ENCODE data around the gene TMEM89.

TMEM89 gene

GRCh38 chr3:48621461-48621869, at the start of gene TMEM89:
Gene TMEM89, minus strand, starts transcription at chr3:48621769. Its CDS starts 13 bp downstream, at chr3:48621756.
- TF ChIP-seq EZH2phosphoT487 (conservative IDR thresholded peaks at IDR 0.05; ENCODE audit: low read length) (no peak), CTCF (IDR thresholded peaks at IDR 0.05; ENCODE audit: insufficient read depth, low read length, poor library complexity, severe bottlenecking) (no peak)
- no peaks in the 10 kb centered on the region for H3F3A ChIP-seq (ENCODE audit: insufficient read depth)
- H4K20me1 ChIP-seq (ENCODE audit: low read depth, low read length) = no peaks in the 10 kb centered on the region
- no peaks in the 10 kb centered on the region for H3K27me3 ChIP-seq (ENCODE audit: low read length)
- H3K79me2 ChIP-seq (ENCODE audit: insufficient read depth, low read length) = no peaks in the 10 kb centered on the region
- no peaks in the 10 kb centered on the region for H3K36me3 ChIP-seq (ENCODE audit: low read length)
- H3K27ac ChIP-seq (ENCODE audit: low read depth, low read length) = no peak within 1 kb of the TSS
- no peak within 1 kb of the TSS for H3K4me3 ChIP-seq (ENCODE audit: insufficient read depth, low read length, poor library complexity, severe bottlenecking)
- H3K9ac ChIP-seq (ENCODE audit: low read length) = no peak within 1 kb of the TSS
- no peak within 1 kb of the TSS for H3K4me2 ChIP-seq (ENCODE audit: low read depth, low read length, poor library complexity, severe bottlenecking)
- no peaks in the 10 kb centered on the region for H3K9me2 ChIP-seq (replicated peaks; ENCODE audit: insufficient read depth, low read length)
- H2AFZ ChIP-seq (ENCODE audit: low read depth, low read length, severe bottlenecking) = no peak within 1 kb of the TSS
- H3K9me3 ChIP-seq (ENCODE audit: insufficient read depth, low read length) = peaks cover 11% of the 10 kb centered on the region; the same call in 1 of the 2 replicates

- no peak overlapping the region for H3K9ac ChIP-seq (ENCODE audit: low read length)
- H3K79me2 ChIP-seq (ENCODE audit: insufficient read depth, low read length) = no peaks in the 10 kb centered on the region
- H3K9me2 ChIP-seq (replicated peaks; ENCODE audit: insufficient read depth, low read length) = no peaks in the 10 kb centered on the region
- H3K36me3 ChIP-seq (ENCODE audit: low read length) = no peaks in the 10 kb centered on the region
- TF ChIP-seq CTCF (IDR thresholded peaks at IDR 0.05; ENCODE audit: insufficient read depth, low read length, poor library complexity, severe bottlenecking) (no peak), EZH2phosphoT487 (conservative IDR thresholded peaks at IDR 0.05; ENCODE audit: low read length) (no peak)
- H3K27me3 ChIP-seq (ENCODE audit: low read length) = no peaks in the 10 kb centered on the region
- no peak overlapping the region for H3K4me2 ChIP-seq (ENCODE audit: low read depth, low read length, poor library complexity, severe bottlenecking)
- no peak overlapping the region for H3K4me3 ChIP-seq (ENCODE audit: insufficient read depth, low read length, poor library complexity, severe bottlenecking)
- H3K9me3 ChIP-seq (ENCODE audit: insufficient read depth, low read length) = no peaks in the 10 kb centered on the region
- no peaks in the 10 kb centered on the region for H4K20me1 ChIP-seq (ENCODE audit: low read depth, low read length)
- no peak overlapping the region for H2AFZ ChIP-seq (ENCODE audit: low read depth, low read length, severe bottlenecking)
- H3K27ac ChIP-seq (ENCODE audit: low read depth, low read length) = no peak overlapping the region
- H3F3A ChIP-seq (ENCODE audit: insufficient read depth) = no peaks in the 10 kb centered on the region
Observed at GRCh38 chr3:48664929-48665328, 43.4 kb upstream of the TMEM89 start.

GRCh38 chr3:48664313-48664644, 42.7 kb upstream of the TMEM89 start:
- H3K4me2 ChIP-seq (ENCODE audit: low read depth, low read length, poor library complexity, severe bottlenecking) = peak overlapping the region; percentile 19
- H3K27me3 ChIP-seq (ENCODE audit: low read length) = no peaks in the 10 kb centered on the region
- H3K9ac ChIP-seq (ENCODE audit: low read length) = no peak overlapping the region
- TF ChIP-seq EZH2phosphoT487 (conservative IDR thresholded peaks at IDR 0.05; ENCODE audit: low read length) (no peak), CTCF (IDR thresholded peaks at IDR 0.05; ENCODE audit: insufficient read depth, low read length, poor library complexity, severe bottlenecking) (no peak)
- H3K9me2 ChIP-seq (replicated peaks; ENCODE audit: insufficient read depth, low read length) = no peaks in the 10 kb centered on the region
- no peaks in the 10 kb centered on the region for H4K20me1 ChIP-seq (ENCODE audit: low read depth, low read length)
- no peak overlapping the region for H3K27ac ChIP-seq (ENCODE audit: low read depth, low read length)
- no peaks in the 10 kb centered on the region for H3K36me3 ChIP-seq (ENCODE audit: low read length)
- H3K79me2 ChIP-seq (ENCODE audit: insufficient read depth, low read length) = no peaks in the 10 kb centered on the region
- no peaks in the 10 kb centered on the region for H3K9me3 ChIP-seq (ENCODE audit: insufficient read depth, low read length)
- H3F3A ChIP-seq (ENCODE audit: insufficient read depth) = no peaks in the 10 kb centered on the region
- no peak overlapping the region for H2AFZ ChIP-seq (ENCODE audit: low read depth, low read length, severe bottlenecking)
- H3K4me3 ChIP-seq (ENCODE audit: insufficient read depth, low read length, poor library complexity, severe bottlenecking) = no peak overlapping the region
